HUES6 (cell line): ENCODE results near the gene CUEDC1.
"Not testable (repeated sequence)": the region's sequence is repeated elsewhere in the genome, so short reads cannot be mapped to it uniquely, and the experiment has no call there.

Experiments
- H3K27ac ChIP-seq: 2 replicates; pipeline ENCODE4 v1.7.0; 2013; ENCODE audit warnings: low read depth, mild to moderate bottlenecking, low read length, inconsistent platforms
- H3K27me3 ChIP-seq: 2 replicates; pipeline ENCODE4 v1.6.1; 2013; ENCODE audit warnings: low read length; ENCODE audit not compliant: control insufficient read depth, insufficient read depth
- H3K36me3 ChIP-seq: 2 replicates; pipeline ENCODE4 v1.6.1; 2013; ENCODE audit warnings: low read length; ENCODE audit not compliant: control insufficient read depth, insufficient read depth
- H3K4me1 ChIP-seq: 2 replicates; pipeline ENCODE4 v1.6.1; 2013; ENCODE audit warnings: low read length; ENCODE audit not compliant: control insufficient read depth, insufficient read depth
- H3K4me3 ChIP-seq: 2 replicates; pipeline ENCODE4 v1.5.1; 2013; ENCODE audit warnings: low read depth, low read length
- H3K9ac ChIP-seq: one replicate; pipeline ENCODE4 v1.6.1; 2013; ENCODE audit warnings: mild to moderate bottlenecking, low read length
- H3K9me3 ChIP-seq: 2 replicates; pipeline ENCODE4 v1.6.1; 2013; ENCODE audit warnings: low read depth, low read length; ENCODE audit not compliant: control insufficient read depth, insufficient read depth

Gene CUEDC1

DNA sequence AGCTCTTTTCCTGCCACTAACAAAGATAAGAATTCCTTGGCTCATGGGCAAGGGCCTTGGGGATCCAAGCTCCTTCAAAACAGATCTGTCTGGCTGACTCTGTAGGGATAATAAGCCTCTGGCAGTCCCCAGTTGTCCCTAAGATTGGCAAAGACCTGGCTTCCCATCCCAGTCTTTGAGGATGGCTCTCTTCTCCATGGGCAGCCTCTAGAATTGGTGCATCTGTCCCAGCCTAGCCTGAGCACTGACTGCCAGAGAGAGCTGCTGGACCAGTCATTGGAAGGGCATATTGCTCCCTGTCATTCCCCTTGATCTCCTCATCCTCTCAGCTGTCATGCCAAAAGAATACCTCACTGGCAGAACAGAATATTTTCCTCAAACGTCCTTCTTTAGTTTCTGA is 13.2 kb upstream of the CUEDC1 start:
- no peak overlapping the region for H3K4me3 ChIP-seq
- H3K4me1 ChIP-seq = 0 out of 2 replicates have a peak, but pooled peaks cover 7% of the 10 kb centered on the region
- H3K9me3 ChIP-seq = no peaks in the 10 kb centered on the region
- H3K36me3 ChIP-seq = peaks cover 10% of the 10 kb centered on the region
- no peaks in the 10 kb centered on the region for H3K27me3 ChIP-seq
- H3K9ac ChIP-seq = no peak overlapping the region
- H3K27ac ChIP-seq = no peak overlapping the region

DNA sequence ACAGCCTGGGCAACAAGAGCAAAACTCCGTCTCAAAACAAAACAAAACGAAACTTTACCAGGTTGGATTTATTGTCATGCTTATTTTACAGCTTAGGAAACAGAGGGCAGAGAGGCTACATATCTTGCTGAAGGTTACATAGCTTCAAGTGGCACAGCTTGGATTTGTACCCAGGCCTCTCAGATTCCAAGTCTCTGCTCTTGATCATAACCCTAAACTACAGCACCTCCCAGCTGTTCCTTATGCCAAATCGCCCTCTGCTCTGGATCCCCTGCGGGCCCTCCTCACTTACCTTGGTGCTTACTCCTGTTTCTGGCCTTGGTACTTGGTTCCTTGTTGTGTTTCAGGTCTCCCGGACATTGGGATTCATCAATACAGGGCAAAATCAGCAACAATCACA is 11.7 kb upstream of the CUEDC1 start:
- 0 out of 2 replicates have a peak, but pooled peaks cover 7% of the 10 kb centered on the region for H3K4me1 ChIP-seq
- no peak overlapping the region for H3K4me3 ChIP-seq
- H3K9ac ChIP-seq = no peak overlapping the region
- no peaks in the 10 kb centered on the region for H3K36me3 ChIP-seq
- no peak overlapping the region for H3K27ac ChIP-seq
- H3K9me3 ChIP-seq = no peaks in the 10 kb centered on the region
- H3K27me3 ChIP-seq = no peaks in the 10 kb centered on the region

DNA sequence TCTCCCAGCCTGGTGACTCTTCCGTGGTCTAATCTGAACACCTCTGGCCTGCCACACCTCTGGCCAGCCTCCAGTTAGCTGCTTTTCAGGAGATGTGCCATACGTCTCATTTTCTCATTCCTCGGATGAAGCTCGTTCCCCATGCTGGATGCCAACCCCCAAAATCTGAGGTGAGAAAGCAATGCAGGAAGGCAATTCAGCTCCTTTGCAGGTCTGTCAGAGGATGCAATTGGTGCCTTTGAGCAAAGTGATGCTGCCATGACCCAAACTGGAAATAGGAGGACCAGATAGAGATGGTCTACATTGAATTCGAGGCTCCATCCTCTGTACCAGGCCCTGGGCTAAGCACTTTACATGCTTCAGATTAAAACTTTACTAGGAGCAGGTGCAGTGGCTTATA is 11.0 kb upstream of the CUEDC1 start:
- H3K9me3 ChIP-seq = no peaks in the 10 kb centered on the region
- H3K9ac ChIP-seq = no peak overlapping the region
- H3K27me3 ChIP-seq = no peaks in the 10 kb centered on the region
- H3K27ac ChIP-seq = no peak overlapping the region
- 0 out of 2 replicates have a peak, but pooled peaks cover 7% of the 10 kb centered on the region for H3K4me1 ChIP-seq
- no peaks in the 10 kb centered on the region for H3K36me3 ChIP-seq
- H3K4me3 ChIP-seq = no peak overlapping the region

DNA sequence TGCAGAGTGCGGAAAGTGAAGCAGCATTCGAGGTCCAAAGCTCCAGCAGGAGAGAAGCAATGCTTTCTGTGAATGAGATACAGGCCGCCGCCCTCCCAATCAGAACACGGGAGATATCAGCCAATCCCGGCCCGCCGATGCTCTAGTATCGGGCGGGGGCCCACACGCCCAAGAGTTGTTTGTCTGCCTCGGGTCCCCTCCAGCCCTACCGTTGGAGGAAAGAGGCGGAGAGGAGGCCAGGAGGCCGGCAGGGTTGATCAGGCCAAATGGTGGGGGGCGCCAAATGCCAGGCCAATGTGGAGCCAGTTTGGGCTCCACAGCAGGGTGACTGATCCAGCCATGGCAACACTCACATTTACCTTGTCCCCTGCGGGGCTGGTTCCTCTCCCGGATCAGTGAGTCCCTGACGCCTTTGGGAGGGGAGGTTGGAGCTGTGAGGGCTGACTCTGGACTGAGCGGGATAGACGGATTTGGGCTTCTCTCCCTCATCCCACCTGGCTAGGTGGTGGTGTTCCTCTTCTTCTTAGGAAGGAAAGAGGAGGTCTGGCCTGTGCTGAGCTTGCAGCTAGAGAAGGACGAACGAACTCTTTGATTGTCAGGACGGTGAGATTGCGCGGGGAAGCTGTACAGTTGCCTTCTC is 10.4 kb upstream of the CUEDC1 start:
- no peaks in the 10 kb centered on the region for H3K36me3 ChIP-seq
- H3K27ac ChIP-seq = no peak overlapping the region
- H3K9ac ChIP-seq = no peak overlapping the region
- no peaks in the 10 kb centered on the region for H3K9me3 ChIP-seq
- H3K4me1 ChIP-seq = 0 out of 2 replicates have a peak, but pooled peaks cover 7% of the 10 kb centered on the region
- no peak overlapping the region for H3K4me3 ChIP-seq
- H3K27me3 ChIP-seq = no peaks in the 10 kb centered on the region

DNA sequence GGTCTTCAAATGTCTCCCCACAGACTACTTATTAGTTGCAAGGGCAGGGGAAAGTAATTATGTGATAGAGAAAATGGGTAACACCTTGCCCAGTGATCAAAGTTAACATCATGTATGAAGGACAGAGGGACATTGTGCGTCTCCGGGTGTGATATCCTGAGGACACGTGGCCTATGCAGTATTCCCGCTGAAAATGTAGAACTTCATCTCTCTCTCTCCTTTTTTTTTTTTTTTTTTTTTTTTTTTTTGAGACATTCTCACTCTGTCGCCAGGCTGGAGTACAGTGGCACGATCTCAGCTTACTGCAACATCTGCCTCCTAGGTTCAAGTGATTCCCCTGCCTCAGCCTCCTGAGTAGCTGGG is 7.9 kb upstream of the CUEDC1 start:
- 0 out of 2 replicates have a peak, but pooled peaks cover 4% of the 10 kb centered on the region for H3K4me1 ChIP-seq
- no peak overlapping the region for H3K4me3 ChIP-seq
- H3K27me3 ChIP-seq = peaks cover 4% of the 10 kb centered on the region; the same call in 1 of the 2 replicates
- no peaks in the 10 kb centered on the region for H3K36me3 ChIP-seq
- H3K9me3 ChIP-seq = no peaks in the 10 kb centered on the region
- H3K27ac ChIP-seq = no peak overlapping the region
- H3K9ac ChIP-seq = no peak overlapping the region

DNA sequence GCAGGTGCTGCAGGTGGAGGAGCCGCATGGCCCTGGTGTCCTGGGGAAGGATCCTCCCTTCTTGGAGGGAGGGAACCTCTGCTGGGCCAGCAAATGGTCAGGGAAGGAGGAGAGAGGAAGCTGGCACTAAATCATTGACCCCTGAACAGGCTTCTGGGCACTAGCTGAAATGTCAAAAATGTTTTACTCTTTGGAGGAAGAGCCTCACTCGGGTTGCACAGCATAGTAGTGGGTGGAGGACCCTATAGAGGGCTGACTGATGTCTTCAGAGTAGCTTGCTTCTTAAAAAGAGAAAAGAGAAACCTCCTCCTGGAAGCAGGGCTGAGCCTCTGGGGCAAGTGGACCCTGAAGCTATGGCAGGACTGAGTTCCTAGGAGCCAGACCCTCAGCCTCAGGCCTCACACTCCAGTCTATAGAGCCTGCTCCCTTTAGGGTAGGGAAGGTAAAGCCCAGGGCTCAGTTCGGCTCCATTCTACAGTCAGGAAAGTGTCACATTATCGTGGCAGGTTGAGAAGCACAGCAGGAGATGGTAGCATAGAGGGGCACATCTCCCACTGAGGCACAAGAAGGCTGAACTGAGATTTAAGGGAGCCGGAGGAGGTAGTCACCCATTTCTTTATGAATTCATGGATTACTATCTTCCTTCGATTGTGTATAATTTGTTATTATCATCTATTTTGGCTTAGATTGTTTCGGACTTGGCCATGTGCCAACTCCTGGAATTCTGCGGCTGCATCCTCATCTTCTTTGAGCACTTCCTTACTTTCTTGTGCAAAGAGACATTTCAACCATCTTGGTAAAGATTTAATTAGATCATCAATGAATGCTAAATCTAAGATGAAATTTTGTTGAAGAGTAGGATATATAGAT is 7.3 kb upstream of the CUEDC1 start:
- Histone ChIP-seq H3K4me3 (no peak overlapping the region), H3K9ac (no peak overlapping the region), H3K36me3 (no peaks in the 10 kb centered on the region), H3K4me1 (peaks cover 9% of the 10 kb centered on the region; the same call in 1 of the 2 replicates), H3K9me3 (no peaks in the 10 kb centered on the region), H3K27me3 (peaks cover 8% of the 10 kb centered on the region), H3K27ac (no peak overlapping the region)

DNA sequence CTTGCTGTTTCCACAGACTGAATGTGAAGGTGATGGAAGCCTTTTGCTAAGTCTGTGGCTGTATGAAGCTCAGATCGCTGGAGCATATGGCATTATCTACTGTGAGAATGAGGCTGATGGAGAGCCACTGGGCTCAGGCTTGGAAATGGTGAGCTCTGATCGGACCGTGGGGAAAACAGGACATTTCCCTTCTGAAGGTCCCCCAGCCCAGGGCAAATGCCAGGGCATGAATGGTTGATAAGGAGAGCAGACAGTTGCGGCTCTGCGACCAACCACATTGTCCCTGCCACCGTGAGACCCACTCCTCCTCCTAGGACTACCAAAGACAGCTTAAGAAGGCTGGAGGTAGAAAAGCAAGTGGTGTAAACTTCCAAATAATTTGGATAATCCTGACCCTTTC is 4.7 kb upstream of the CUEDC1 start:
- Histone ChIP-seq H3K9ac (no peak overlapping the region), H3K4me3 (no peak overlapping the region), H3K9me3 (no peaks in the 10 kb centered on the region), H3K36me3 (no peaks in the 10 kb centered on the region), H3K4me1 (peaks cover 25% of the 10 kb centered on the region), H3K27me3 (peaks cover 26% of the 10 kb centered on the region), H3K27ac (no peak overlapping the region)

DNA sequence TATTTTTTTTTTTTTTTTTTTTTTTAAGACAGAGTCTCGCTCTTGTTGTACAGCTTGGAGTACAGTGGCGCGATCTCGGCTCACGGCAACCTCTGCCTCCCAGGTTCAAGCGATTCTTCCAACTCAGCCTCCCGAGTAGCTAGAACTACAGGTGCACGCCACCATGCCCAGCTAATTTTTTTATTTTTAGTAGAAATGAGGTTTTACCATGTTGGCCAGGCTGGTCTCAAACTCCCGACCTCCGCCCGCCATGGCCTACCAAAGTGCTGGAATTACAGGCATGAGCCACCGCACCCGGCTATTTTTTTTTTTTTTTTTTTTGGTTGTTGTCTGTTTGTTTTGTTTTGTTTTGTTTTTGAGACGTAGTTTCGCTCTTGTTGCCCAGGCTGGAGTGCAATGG is 3.2 kb upstream of the CUEDC1 start:
- H3K4me3 ChIP-seq, H3K9ac ChIP-seq, H3K9me3 ChIP-seq, H3K36me3 ChIP-seq, H3K27ac ChIP-seq: not testable (repeated sequence)
- peaks cover 34% of the 10 kb centered on the region for H3K4me1 ChIP-seq
- peaks cover 29% of the 10 kb centered on the region for H3K27me3 ChIP-seq

DNA sequence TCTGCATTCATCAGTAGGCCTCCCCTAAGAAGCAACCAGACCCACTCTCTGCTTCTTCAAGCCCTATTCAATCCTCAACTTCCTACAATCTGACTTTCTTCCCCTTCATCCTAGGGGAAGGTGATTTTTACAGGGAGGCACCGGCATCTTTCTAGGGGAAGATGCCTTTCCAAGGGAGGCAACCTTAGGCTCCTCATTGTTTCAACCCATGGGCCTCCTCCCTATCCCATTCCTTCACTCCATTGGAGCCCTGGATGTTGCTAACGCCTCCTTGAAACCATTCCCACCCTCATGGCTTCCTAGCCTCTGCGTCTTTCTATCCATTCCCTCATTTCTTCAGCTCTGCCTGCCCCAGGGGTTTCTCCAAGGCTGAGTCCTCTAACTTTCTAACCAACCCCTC is 2.7 kb upstream of the CUEDC1 start:
- peaks cover 39% of the 10 kb centered on the region for H3K4me1 ChIP-seq
- no peaks in the 10 kb centered on the region for H3K36me3 ChIP-seq
- H3K27ac ChIP-seq = no peak overlapping the region
- H3K9ac ChIP-seq = no peak overlapping the region
- no peak overlapping the region for H3K4me3 ChIP-seq
- H3K27me3 ChIP-seq = peaks cover 34% of the 10 kb centered on the region
- H3K9me3 ChIP-seq = no peaks in the 10 kb centered on the region

DNA sequence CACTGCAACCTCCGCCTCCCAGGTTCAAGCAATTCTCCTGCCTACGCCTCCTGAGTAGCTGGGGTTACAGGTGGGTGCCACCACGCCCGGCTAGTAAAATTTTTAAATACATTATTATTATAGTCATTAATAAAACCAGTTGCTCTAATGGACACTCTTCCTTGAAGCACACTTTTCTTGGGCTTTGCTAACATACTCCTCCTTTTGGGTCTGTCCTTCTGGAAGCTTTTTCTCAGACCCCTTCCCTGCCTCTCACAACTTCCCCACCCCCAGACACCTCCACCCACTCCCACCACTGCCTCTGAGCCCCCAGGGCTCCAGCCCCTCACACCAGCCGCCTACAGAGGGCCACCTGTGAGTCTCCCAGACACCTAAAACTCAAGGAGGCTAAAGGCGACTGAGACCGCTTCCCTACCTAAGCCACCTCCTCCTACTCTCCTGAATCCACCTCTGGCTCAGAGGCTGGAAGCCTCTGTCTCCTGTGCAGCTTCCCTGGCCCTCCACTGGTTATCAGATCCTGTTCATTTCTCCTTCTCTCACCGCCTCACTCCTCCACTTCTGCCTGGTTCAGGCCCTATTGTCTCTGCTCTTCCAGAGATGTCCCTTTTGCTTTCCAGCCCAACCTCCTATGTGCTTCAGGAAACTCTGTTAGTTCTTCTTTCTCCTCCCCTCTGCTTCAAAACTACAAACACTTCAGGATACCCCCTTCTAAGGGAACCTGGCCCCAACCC is 2.1 kb upstream of the CUEDC1 start:
- H3K4me1 ChIP-seq = peaks cover 45% of the 10 kb centered on the region
- no peaks in the 10 kb centered on the region for H3K9me3 ChIP-seq
- no peak overlapping the region for H3K9ac ChIP-seq
- H3K27ac ChIP-seq = no peak overlapping the region
- H3K4me3 ChIP-seq = no peak overlapping the region
- H3K36me3 ChIP-seq = no peaks in the 10 kb centered on the region
- H3K27me3 ChIP-seq = peaks cover 35% of the 10 kb centered on the region
